Daoy (cell line): ENCODE results near the gene RPS6KA2. TPM values are rescaled to one million over a fixed set of nuclear protein-coding genes. Genes with fewer than 3 reads are reported as not detected.
"Not testable (repeated sequence)": the region's sequence is repeated elsewhere in the genome, so short reads cannot be mapped to it uniquely, and the experiment has no call there.

Experiments
- DNase-seq: peaks from one replicate; pipeline ENCODE4 v3.0.0-alpha.2; 2015; ENCODE audit warnings: low read depth
- total RNA-seq: library from RNA; depleted of rRNA; stranded (reverse); fragments of >200 nt; shearing (Covaris generic); gene quantifications from 2 replicates; pipeline ENCODE4 v1.2.3, GENCODE V29; 2014; rRNA removed

The RPS6KA2 gene
- total RNA-seq, 1 experiment from 2014 or later: 5.5 TPM

DNA sequence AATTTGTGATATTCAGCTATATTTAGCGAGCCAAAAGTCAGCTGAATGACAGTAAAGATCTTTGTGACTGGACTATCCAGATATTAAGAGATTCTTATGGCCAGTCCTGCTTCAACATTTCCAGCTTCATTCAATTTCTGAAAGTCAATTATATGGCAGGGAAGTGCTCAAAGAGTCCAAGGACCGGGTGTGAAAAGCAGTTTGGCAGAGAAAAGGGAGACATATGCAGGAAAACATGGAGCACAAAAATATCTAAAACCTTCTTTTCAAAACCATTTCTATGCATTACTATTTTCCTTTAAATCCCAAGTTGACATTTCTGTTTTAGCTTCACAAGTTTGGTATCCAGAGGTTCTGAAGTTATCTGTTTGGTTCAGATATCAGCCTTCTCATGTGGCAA is 249.3 kb downstream of the RPS6KA2 start:
- no peak for DNase-seq

- no peak for DNase-seq
Observed at GRCh38 chr6:166375013-166375412, 252.0 kb downstream of the RPS6KA2 start.

GRCh38 chr6:166370489-166370888 is 256.6 kb downstream of the RPS6KA2 start:
- no peak for DNase-seq

GRCh38 chr6:166369782-166370181 is 257.3 kb downstream of the RPS6KA2 start:
- no peak for DNase-seq

DNA sequence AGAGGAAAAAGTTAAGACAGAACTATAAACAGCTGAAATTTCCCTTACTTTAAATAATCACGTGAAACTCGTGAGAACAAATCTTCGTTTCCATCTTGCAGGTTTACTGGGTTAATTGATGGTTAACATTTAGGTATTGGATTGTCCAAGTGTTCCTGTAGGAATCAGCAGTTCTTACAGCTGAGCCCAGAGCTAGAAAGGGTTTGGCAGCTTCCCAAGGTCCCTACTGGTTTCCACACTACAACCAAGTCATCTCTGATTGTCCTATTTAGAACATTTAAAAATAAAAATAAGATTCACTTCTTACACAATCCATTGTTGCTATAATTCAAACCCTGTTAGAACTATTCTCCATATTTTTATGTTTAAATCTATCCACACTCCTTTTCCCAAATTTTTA is 260.1 kb downstream of the RPS6KA2 start:
- no peak for DNase-seq

DNA sequence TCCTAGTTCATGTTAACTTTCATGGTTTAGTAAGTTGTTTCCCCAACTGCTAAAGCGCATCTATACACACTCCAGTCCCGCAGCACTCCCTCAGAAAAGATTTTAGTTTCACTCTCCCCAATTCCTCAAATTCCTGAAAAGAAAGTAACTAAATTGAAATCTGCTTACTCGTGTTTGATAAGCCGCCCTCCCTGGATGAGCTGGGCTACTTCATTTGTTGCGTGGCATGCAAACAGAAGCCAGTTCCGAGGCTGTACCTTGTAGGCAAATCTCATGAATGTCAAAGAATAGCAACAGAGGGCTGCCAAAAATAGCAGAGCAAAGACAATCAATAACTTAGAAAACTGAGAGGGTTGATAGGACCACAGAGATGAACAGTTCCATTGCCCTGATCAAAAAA is 261.2 kb downstream of the RPS6KA2 start:
- DNase-seq: no peak

- no peak for DNase-seq
Observed at GRCh38 chr6:166365221-166365620, 261.8 kb downstream of the RPS6KA2 start.

- no peak for DNase-seq
Observed at GRCh38 chr6:166364456-166364855, 262.6 kb downstream of the RPS6KA2 start.

- DNase-seq: not testable (repeated sequence)
Observed at GRCh38 chr6:166362427-166362826, 264.6 kb downstream of the RPS6KA2 start.

DNA sequence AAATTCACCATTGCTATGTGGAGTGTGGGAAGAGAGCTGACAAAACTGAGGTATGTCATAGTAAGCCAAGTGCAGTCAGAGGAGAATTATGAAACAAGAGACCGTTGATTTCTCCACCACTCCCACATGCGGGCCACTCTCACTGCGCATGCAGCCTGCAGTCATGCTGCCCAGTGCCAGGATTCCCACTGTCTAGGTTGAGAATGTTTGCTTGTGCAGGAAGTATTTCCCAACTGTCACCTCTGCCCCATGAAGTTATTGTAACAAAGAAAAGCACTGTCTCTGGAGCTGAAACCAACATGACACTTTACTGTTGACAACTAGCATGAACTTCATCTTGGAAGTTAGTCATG is 266.0 kb downstream of the RPS6KA2 start:
- peak; percentile 28 for DNase-seq

DNA sequence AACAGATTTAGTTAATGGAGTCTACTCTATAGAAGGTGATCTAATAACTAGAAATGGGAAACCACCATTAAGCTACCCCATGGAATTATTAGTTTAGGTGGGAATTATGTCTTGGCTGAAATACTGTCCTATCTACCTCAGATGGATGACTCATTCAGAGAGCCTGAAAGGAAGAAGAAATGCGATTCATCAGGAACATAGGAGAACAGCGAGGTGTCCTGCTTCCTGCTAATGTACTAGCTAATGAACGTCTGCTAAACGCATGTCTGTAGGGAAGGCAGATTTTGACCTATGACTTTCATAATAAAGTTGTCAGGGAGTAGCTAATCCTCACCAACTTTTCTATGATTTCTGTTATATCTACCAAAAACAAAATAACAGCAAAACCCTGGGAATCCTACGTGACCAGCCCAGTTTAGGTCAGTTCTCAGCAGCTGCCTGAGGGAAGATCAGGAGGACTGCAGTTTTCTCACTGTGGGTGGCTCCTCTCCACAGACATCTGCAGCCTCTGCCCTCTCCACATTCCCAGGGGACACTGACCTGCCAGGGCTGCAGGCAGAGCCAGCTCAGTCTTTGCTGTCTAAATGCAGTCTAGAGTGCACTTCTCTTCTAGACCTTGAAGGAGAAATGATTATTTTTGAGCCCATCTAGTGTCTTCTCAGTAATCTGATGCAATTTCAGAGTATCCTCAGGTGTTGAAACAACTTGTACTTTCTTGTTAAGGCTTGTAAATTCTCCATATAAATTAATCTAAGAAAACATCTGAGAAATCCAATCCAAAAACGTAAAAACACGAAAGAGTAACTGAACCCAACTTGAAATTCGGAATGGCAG is 266.6 kb downstream of the RPS6KA2 start:
- no peak for DNase-seq

Other genes starting within 250 kb of the RPS6KA2 start
- 21.4 and 22.5 TPM in 2 replicates for gene MPC1, start 244.3 kb downstream of the RPS6KA2 start, total RNA-seq
- 0.34 and 0.86 TPM in 2 replicates for gene RAMACL, start 40.6 kb downstream of the RPS6KA2 start, total RNA-seq